Activated CD4-positive, CD25-positive, alpha-beta regulatory T cell treated with anti-CD3 and anti-CD28 coated beads, Interleukin-2, amount 50 U/mL, for 24 hours (primary cell): ENCODE measurements around the gene UNC13D.
A peak's percentile ranks its signal among the peaks of the same experiment; 100 is the strongest.
"Not testable (repeated sequence)": the region's sequence is repeated elsewhere in the genome, so short reads cannot be mapped to it uniquely, and the experiment has no call there.

ENCODE experiments used
- ATAC-seq, 2 donors: fragments of 150-1000 bp; cut with Tn5 transposase; one replicate each; pipeline ENCODE4 v1.10.0; 2021; ENCODE audit warnings: mild to moderate bottlenecking in 1 of 2, moderate library complexity in 1 of 2

Gene UNC13D

DNA sequence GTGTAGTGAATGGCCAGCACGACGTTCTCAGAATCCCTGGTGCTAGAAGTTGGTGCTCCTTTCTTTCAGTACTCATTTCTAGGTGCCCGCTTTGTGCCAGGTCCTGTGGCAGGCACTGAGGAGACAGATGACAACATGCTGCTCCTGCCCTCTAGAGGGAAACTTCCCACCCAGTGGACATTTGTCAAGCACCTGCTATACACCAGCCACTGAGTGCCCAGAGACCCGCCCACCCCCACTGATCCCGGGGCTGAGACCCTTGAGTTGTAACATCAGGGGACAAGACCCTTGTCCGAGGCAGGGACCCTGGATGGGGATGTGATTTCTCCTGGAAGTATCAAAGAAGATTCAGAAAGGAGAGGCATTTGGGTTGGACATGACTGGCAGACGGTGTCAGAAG lies 25.1 kb downstream of the UNC13D start:
- ATAC-seq, result no peak

- no peak for ATAC-seq
Measured at GRCh38 chr17:75818326-75818885, 25.8 kb downstream of the UNC13D start.

DNA sequence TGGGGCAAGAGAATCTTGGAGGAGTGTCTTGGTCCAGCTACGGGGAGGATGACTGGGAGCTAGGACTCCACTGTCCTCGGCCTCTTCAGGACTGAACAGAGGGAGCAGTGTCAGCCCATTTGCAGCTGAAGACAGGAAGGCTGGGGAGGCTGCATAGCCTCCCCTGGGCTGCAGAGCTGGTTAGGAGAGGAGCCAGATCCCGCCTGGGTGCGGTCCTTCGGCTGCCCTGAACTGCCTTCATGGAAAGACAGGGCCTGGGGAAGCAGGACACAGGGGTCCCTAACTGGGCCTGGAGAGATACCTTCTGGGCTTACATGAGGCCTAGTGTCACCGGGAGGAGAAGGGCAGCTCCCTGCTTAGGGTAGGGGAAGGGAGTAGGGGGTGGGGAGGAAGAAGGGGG lies 26.6 kb downstream of the UNC13D start:
- ATAC-seq, result no peak

DNA sequence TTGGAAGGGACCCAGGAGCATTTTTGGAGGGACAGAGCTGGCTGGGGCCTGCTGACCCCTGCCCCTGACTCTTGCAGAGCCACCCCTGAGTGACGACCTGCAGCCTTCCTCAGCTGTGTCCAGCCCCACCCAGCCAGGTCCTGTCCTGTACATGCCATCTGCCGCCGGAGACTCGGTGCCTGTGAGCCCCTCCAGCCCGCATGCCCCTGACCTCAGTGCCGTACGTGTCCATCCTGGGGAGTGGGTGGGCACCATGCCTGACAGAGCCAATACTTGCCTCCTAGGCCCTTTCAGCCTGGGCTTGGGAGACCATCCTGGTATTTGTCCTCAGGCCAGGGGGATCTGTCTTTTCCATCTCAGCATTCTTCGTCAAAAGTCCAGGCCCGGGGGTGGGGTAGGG lies 27.5 kb downstream of the UNC13D start:
- no peak for ATAC-seq

GRCh38 chr17:75815399-75815798 lies 28.8 kb downstream of the UNC13D start:
- no peak for ATAC-seq

- ATAC-seq, result no peak
Measured at GRCh38 chr17:75814900-75815373, 29.3 kb downstream of the UNC13D start.

DNA sequence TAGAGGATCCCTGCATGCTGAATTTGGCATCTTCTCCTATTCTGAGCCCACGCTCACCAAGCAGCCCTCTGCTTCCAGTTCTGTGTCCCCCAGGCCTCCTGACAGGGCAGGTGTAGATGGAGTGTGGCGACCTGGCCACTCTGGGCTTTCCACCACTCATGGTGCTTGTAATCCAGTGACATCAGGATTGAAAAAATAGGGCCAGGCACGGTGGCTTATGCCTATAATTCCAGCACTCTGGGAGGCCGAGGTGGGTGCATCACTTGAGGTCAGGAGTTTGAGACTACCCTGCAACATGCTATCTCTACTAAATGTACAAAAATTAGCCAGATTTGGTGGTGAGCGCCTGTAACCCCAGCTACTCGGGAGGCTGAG lies 30.2 kb downstream of the UNC13D start:
- ATAC-seq, result no peak

DNA sequence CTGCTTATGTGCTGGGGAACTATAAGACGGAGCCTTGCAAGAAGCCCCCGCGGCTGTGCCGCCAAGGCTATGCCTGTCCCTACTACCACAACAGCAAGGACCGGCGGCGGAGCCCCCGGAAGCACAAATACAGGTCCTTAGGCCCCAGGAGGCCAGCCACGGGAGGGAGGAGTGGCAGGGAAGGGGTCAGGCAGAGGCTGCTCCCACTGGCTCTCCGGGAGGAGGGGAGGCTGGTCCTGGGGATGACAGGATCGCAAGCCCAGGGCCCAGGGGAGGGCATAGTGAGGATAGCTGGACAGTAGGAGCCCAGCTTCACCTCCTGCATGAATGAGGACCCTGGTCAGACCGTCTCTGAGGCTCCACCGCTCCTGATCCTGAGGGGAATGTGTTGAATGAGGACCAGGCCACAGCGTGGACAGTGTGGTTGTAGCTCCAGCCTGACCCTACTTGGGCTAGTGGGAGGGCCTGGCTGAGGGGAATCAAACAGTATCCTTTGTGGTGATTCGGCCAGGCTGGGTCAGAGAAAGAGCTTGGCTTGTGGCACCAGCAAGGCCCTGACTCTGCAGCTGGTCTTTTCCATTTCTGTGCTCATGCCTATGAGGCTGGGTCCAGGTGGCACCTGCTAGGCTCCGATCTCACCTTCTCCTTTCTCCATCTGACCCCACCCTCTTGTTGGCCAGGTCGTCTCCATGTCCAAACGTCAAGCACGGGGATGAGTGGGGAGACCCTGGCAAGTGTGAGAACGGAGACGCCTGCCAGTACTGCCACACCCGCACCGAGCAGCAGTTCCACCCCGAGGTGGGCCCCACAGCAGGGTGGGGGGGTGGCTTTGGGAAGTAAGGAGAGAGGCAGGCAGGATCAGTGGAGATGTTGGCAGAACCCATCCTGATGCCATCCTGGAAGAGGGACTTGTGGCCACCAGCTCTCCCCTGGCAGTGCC lies 30.9 kb downstream of the UNC13D start:
- ATAC-seq, result no peak

GRCh38 chr17:75812096-75813013 lies 31.8 kb downstream of the UNC13D start:
- ATAC-seq, result no peak

DNA sequence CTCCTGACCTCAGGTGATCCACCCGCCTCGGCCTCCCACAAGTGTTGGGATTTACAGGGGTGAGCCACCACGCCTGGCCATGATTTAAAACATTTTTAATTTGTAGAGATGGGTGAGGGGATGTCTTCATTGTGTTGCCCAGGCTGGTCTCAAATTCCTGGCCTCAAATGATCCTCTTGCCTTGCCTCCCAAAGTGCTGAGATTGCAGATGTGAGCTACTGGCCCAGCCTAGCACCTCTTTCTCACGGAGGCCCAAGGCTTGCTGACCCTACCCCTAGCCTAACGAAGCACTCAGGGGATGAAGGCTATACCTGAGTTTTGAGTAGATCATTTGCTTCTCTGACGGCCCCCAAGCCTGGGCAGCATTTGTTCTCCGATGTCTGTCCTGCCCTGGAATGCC lies 33.0 kb downstream of the UNC13D start:
- ATAC-seq, result no peak

GRCh38 chr17:75810756-75811155 lies 33.4 kb downstream of the UNC13D start:
- not testable (repeated sequence) for ATAC-seq

DNA sequence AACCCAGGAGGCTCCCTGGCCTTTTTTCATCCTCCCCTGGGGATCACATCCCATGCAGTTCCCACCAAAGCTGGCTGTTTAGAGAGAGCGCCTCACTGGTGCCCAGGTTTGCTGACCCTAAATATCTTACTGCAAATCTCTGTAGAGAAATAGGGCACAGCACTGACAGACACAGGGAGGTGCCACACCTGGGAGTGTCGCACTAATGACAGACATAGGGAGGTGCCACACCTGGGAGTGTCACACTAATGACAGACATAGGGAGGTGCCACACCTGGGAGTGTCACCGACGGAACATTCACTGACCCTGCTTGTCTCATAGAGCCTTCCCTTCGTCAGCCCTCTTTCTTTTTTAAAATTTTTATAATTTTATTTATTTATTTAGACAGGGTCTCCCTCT lies 34.0 kb downstream of the UNC13D start:
- no peak for ATAC-seq

DNA sequence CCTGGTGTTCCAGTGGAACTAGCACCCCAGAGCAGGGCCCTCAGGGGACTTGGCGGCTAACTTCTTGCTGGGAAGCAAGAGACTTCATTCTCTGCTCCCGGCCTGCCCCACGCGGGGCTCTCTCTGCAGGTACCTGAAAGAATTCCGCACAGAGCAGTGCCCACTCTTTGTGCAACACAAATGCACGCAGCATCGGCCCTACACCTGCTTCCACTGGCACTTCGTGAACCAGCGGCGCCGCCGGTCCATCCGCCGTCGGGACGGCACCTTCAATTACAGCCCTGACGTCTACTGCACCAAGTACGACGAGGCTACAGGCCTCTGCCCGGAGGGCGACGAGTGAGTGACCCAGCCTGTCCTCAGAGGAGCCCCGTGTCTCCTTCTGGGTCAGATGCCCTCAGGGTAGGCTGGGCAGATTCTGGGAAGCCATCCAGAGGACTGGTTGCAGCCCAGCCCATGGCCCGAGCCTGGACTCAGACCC lies 34.5 kb downstream of the UNC13D start:
- no peak for ATAC-seq

GRCh38 chr17:75808905-75809621 lies 35.1 kb downstream of the UNC13D start:
- peak in 1 of 2 donors; percentile 41 for ATAC-seq

GRCh38 chr17:75808549-75808904 lies 35.7 kb downstream of the UNC13D start:
- no peak for ATAC-seq

- ATAC-seq, result no peak
Measured at GRCh38 chr17:75807861-75808260, 36.3 kb downstream of the UNC13D start.

DNA sequence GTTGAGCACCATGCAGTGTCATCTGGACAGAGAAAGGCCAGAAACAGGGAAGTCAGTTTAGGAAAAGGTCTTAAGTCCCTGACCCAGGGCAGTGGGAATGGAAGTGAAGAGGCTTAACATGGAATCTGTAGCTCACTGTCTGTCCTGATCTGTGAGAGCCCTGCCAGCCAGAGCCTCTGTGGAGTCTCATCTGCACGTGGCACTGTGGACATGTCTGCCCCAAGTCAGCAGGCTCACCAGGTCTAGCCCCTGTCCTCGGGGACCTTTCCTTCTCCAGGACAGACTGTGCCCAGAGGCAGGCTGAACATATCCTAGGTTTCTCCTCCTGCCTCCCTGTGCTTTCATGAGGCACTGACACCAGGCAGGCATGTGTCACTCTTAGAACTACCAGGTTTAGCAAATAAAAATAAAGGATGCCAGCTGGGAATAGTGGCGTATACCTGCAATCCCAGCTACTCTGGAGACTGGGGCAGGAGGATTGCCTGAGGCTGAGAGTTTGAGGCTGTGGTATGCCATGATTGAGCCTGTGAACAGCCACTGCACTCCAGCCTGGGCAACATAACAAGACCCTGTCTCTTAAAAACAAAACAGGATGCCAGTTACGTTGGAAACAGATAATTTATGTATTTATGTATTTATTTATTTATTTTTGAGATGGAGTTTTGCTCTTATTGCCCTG lies 37.2 kb downstream of the UNC13D start:
- no peak for ATAC-seq

DNA sequence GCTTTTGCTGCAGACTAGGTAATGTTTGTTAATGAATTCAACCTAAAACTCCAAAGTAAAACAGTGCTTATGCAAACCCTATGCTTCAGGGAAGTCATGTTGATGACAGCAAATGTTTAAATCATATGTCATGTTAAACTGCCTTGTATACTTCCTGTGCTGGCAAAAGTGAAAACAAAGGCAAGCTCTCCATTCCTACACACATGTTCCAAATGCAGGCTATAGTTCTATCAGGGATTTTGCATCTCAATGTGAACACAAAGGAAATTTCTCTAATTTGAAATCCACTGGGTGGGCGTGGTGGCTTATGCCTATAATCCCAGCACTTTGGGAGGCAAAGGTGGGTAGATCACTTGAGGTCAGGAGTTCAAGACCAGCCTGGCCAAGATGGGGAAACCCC lies 40.3 kb downstream of the UNC13D start:
- ATAC-seq, result no peak

DNA sequence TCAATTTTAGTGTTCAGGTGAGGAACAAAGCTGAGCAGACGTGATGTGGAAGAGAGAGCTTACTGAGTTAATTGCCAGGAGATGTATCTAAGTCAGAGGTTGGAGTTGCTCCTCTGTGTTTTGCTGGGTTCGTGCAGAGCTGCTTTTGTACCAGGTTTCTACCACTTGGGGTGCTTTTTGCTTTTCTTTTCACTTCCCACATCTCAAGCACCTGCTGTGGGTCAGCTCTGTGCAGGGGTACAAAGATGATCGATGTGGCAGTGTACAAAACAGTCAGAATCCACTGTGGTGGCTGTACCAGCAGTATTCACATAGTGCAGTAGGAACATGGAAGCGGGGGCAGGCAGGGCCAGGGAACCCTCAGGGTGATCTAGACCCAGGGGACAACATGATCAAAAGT lies 44.8 kb downstream of the UNC13D start:
- ATAC-seq, result no peak

GRCh38 chr17:75795820-75796607 lies 48.2 kb downstream of the UNC13D start:
- no peak for ATAC-seq

DNA sequence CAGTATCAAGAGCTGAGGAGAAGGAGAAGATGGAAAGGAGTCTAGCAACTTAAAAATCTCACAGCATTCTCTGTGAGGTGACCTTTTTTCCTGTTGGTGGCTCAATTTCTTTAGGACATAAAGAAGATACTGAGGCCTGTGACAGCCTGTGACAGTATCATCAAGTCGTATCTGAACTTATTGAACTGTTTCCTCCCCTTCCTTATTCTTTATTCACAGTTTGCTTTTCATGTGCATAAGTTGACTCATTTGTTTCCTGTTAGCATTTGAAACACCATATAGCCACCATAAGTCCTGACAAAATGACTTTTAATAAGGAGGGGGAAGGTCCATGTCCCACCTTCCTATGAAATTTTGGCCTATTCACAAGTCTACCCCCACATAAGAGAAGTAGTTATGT lies 50.7 kb downstream of the UNC13D start:
- ATAC-seq, result peak in 1 of 2 donors; percentile 13
